Measurements from ENCODE around the gene WDR77.

GRCh38 chr1:111496398-111496797 is 47.3 kb upstream of the WDR77 start:
- no peak for TF ChIP-seq CTCF (IDR thresholded peaks at IDR 0.05)
- no peak for TF ChIP-seq POLR2A (IDR thresholded peaks at IDR 0.05)

Measured in testis (tissue), 2 donors.